Measurements from ENCODE around the gene GEMIN5.
"Not testable (repeated sequence)": the region's sequence is repeated elsewhere in the genome, so short reads cannot be mapped to it uniquely, and the experiment has no call there.

GEMIN5 gene, protein sequence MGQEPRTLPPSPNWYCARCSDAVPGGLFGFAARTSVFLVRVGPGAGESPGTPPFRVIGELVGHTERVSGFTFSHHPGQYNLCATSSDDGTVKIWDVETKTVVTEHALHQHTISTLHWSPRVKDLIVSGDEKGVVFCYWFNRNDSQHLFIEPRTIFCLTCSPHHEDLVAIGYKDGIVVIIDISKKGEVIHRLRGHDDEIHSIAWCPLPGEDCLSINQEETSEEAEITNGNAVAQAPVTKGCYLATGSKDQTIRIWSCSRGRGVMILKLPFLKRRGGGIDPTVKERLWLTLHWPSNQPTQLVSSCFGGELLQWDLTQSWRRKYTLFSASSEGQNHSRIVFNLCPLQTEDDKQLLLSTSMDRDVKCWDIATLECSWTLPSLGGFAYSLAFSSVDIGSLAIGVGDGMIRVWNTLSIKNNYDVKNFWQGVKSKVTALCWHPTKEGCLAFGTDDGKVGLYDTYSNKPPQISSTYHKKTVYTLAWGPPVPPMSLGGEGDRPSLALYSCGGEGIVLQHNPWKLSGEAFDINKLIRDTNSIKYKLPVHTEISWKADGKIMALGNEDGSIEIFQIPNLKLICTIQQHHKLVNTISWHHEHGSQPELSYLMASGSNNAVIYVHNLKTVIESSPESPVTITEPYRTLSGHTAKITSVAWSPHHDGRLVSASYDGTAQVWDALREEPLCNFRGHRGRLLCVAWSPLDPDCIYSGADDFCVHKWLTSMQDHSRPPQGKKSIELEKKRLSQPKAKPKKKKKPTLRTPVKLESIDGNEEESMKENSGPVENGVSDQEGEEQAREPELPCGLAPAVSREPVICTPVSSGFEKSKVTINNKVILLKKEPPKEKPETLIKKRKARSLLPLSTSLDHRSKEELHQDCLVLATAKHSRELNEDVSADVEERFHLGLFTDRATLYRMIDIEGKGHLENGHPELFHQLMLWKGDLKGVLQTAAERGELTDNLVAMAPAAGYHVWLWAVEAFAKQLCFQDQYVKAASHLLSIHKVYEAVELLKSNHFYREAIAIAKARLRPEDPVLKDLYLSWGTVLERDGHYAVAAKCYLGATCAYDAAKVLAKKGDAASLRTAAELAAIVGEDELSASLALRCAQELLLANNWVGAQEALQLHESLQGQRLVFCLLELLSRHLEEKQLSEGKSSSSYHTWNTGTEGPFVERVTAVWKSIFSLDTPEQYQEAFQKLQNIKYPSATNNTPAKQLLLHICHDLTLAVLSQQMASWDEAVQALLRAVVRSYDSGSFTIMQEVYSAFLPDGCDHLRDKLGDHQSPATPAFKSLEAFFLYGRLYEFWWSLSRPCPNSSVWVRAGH (N-terminal part only)

GRCh38 chr5:154937718-154938466, at the start of gene GEMIN5:
TSS of gene GEMIN5 (minus strand) at chr5:154938211. CDS start at chr5:154938133, 78 bp downstream.
- peak; percentile 88 for DNase-seq

GRCh38 chr5:154986151-154986550, 48.1 kb upstream of the GEMIN5 start:
- DNase-seq: no peak

GRCh38 chr5:154984946-154985516, 47.0 kb upstream of the GEMIN5 start:
- no peak for DNase-seq

DNA sequence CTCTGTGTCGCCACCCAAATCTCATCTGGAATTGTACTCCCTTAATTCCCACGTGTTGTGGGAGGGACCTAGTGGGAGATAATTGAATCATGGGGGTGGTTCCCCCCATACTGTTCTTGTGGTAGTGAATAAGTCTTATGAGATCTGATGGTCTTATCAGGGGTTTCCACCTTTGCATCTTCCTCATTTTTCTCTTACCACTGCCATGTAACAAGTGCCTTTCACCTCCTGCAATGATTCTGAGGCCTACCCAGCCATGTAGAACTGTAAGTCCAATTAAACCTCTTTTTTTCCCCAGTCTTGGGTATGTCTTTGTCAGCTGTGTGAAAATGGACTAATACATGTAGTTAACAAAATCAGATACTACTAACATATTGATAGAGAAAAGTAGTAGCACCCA, 40.3 kb upstream of the GEMIN5 start:
- DNase-seq: not testable (repeated sequence)

GRCh38 chr5:154977409-154977808, 39.4 kb upstream of the GEMIN5 start:
- DNase-seq: no peak

GRCh38 chr5:154976082-154976481, 38.1 kb upstream of the GEMIN5 start:
- not testable (repeated sequence) for DNase-seq

DNA sequence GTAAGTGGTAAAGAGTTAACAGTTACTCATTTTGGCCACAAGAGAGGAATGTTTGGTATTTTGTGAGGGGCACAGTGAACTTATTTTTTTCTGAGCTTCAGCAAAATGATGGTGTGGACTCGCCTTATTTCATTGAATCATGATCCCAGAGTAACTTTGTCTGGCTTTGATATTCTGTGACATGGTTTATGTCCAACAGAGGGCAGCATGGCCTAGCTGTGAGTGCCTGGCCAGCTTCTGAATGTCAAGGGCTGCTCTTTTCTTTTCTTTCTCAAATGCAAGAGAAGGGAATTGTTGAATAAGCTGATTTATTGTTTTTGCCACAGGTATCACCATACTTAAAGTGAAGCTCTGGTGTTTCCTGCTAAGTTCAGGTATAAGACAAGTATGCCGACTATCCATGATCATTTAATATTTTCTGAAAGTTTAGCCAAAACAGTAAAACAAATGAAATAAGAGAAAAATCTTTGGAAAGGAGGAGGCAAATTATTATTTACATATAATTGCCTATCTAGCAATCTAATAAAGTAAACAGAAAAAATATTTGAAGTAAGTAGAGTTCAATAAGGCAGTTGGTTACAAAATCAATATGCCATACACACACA, 34.6 kb upstream of the GEMIN5 start:
- DNase-seq: no peak

DNA sequence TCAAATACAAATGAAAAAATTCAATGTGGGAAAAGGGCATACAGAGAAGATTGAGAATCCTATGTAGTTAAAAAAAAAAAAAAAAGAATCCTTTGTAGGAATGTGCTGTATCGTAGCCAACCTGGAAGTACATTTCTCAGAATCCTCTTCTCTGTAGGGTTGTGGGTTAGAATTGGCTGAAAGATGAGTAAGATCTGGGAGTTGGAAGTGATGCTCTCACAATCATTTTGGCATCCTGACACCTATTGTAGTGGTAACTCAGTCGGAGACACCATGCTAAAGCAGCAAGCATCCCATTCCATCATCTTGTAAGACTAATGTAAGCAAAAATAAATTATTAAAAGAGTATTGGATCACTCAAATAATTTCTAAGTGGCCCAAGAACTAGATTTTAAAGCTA, 33.5 kb upstream of the GEMIN5 start:
- no peak for DNase-seq

GRCh38 chr5:154970759-154971158, 32.7 kb upstream of the GEMIN5 start:
- no peak for DNase-seq

DNA sequence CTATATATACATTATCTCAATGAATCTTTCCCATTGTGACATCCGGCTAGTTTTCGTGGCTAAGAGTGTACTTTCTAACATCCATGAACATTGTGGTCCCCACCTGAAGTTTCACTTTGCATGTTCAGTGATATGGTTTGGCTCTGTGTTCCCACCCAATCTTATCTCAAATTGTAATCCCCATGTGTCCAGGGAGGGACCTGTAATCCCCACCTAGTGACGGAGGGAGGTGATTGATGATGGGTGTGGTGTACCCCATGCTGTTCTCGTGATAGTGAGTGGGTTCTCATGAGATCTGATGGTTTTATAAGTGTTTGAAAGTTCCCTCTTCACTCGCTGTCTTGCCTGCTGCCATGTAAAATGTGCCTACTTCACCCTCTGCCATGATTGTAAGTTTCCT, 30.9 kb upstream of the GEMIN5 start:
- DNase-seq: no peak

GRCh38 chr5:154967421-154968024, 29.5 kb upstream of the GEMIN5 start:
- no peak for DNase-seq

- no peak for DNase-seq
Observed at GRCh38 chr5:154966874-154967273, 28.9 kb upstream of the GEMIN5 start.

GRCh38 chr5:154966081-154966841, 28.2 kb upstream of the GEMIN5 start:
- DNase-seq: no peak

GRCh38 chr5:154962494-154962893, 24.5 kb upstream of the GEMIN5 start:
- DNase-seq: no peak

GRCh38 chr5:154956712-154957111, 18.7 kb upstream of the GEMIN5 start:
- no peak for DNase-seq

GRCh38 chr5:154949781-154950180, 11.8 kb upstream of the GEMIN5 start:
- DNase-seq: no peak

GRCh38 chr5:154948313-154948712, 10.3 kb upstream of the GEMIN5 start:
- DNase-seq: no peak

DNA sequence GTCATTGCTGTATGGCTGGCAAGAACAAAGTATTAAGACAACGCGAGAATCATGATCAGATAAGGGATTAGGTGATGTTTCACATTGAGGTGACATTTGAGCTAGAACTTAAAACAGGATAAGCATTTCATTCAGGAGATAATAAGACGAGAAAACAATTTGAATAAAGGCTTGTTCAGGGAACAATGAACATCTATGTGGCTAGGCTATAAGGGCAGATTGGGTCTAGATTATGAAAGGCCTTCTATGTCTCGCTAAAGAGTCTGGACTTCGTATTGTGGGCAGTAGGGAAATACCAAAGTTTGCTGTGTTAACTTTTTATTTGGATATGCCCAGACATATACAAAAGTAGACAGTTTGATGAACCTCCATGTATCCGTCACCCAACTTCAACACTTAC, 9.8 kb upstream of the GEMIN5 start:
- no peak for DNase-seq

GRCh38 chr5:154945695-154946301, 7.8 kb upstream of the GEMIN5 start:
- no peak for DNase-seq

DNA sequence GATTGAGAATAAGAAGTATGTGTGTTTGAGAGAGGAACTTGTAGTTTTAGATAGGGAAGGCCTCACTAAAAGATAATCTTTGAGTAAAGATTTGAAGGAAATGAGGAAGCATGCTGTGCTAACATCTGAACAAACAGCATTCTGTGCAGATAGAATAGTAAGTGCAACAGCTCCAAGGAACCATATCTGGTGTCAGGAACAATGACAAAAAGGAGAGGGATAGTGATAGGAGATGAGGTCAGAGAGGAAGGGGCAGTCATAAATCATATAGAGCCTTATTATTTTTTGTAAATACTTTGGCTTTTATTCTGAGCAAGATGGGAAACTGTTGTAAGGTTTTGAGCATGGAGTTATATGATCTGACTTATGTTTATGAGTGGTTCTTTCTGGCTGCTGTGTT, 6.7 kb upstream of the GEMIN5 start:
- DNase-seq: no peak
